Activated CD8-positive, alpha-beta memory T cell treated with anti-CD3 and anti-CD28 coated beads, Interleukin-2, amount 10 ng/mL, durations not matched to agents 7 days and 5 days (primary cell): Measurements from ENCODE around the gene CELF2. TPM values are rescaled to one million over a fixed set of nuclear protein-coding genes. Genes with fewer than 3 reads are reported as not detected.

Source experiments
- ATAC-seq: fragments of 150-1000 bp; cut with Tn5 transposase; one replicate; pipeline ENCODE4 v1.10.0; 2021; ENCODE audit warnings: moderate library complexity
- CTCF ChIA-PET: fragments of 350-600 bp; sonication (Branson Sonifier 250); formaldehyde crosslinking; loops from one replicate; lab custom pipeline; 2021; ENCODE audit warnings: antibody characterized with exemption; lab: Charles Lee
- DNase-seq: peaks from one replicate; pipeline ENCODE4 v3.0.0-alpha.2; 2020
- H3K27ac Mint-ChIP-seq: one replicate; pipeline ENCODE4 v1.8.0; 2021; ENCODE audit warnings: mild to moderate bottlenecking, mixed read lengths
- H3K27me3 Mint-ChIP-seq: one replicate; pipeline ENCODE4 v1.8.0; 2021; ENCODE audit warnings: mixed read lengths
- H3K36me3 Mint-ChIP-seq: one replicate; pipeline ENCODE4 v1.8.0; 2021; ENCODE audit warnings: mild to moderate bottlenecking, mixed read lengths
- H3K4me1 Mint-ChIP-seq: one replicate; pipeline ENCODE4 v1.8.0; 2021; ENCODE audit warnings: mixed read lengths
- H3K4me3 Mint-ChIP-seq: one replicate; pipeline ENCODE4 v1.8.0; 2021; ENCODE audit warnings: mild to moderate bottlenecking, moderate library complexity, mixed read lengths
- H3K9me3 Mint-ChIP-seq: one replicate; pipeline ENCODE4 v1.8.0; 2022; ENCODE audit warnings: low read depth, mixed read lengths
- total RNA-seq, 2 experiments: library from RNA; stranded (reverse); gene quantifications; one replicate each; pipeline ENCODE4 v1.2.3, GENCODE V29; 2021

CELF2 gene
- total RNA-seq, 2 experiments from 2014 or later, result 205 to 219 TPM

DNA sequence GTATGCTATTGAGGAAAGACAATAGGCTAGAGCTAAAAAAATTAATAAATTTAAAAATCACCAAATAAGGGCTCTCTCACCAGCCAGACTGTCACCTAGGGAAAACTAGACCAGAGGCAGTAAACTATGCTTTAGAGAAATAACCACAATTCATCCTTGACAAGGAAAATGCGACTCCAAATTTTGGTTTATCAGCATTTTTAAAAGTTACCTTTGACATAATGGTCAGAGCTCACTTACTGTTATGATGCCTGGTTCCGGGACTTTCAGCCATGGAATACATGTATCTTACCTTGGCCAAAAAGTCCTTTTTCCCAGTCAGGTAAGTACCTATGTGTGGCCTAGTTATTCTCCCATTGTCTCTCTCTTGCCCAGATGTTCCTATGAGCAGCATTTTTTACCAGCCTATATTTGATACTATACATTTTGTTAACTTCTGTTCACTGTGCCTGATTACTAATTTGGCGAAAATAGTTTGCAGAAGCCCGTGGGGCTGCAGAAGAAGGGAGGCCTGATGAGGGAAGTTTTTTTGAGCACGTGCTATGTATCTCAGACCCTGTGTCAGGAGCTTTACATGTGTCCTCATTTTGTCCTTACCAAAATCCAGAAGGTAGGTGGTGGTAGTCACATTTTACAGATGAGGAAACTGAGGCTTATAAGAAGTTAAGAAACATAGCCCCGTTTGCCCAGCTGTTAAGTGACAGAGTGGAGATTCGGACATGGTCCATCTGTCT lies 149.7 kb downstream of the CELF2 start:
- DNase-seq (no peak), ATAC-seq (no peak)
- Mint-ChIP-seq H3K9me3 (no peaks in the 10 kb centered on the region), H3K27me3 (no peaks in the 10 kb centered on the region), H3K4me1 (peaks cover 24% of the 10 kb centered on the region), H3K27ac (no peak overlapping the region), H3K4me3 (no peak overlapping the region), H3K36me3 (peaks cover 6% of the 10 kb centered on the region)
- CTCF ChIA-PET, result interaction anchor here (1.0 to 9.4 kb wide), 5 partner anchors 9 to 54 kb away, joined by 3 to 189 read pairs (median 3); no protein-coding TSS in a partner anchor

GRCh38 chr10:11168423-11169090 lies 150.9 kb downstream of the CELF2 start:
- DNase-seq (no peak), ATAC-seq (no peak)
- peaks cover 17% of the 10 kb centered on the region for H3K36me3 Mint-ChIP-seq
- H3K4me1 Mint-ChIP-seq, result peaks cover 25% of the 10 kb centered on the region
- H3K27me3 Mint-ChIP-seq, result no peaks in the 10 kb centered on the region
- no peak overlapping the region for H3K27ac Mint-ChIP-seq
- CTCF ChIA-PET, result interaction anchor here (1.1 to 9.4 kb wide), 5 partner anchors 8 to 56 kb away, joined by 3 to 189 read pairs (median 3); no protein-coding TSS in a partner anchor
- no peak overlapping the region for H3K4me3 Mint-ChIP-seq
- H3K9me3 Mint-ChIP-seq, result no peaks in the 10 kb centered on the region

DNA sequence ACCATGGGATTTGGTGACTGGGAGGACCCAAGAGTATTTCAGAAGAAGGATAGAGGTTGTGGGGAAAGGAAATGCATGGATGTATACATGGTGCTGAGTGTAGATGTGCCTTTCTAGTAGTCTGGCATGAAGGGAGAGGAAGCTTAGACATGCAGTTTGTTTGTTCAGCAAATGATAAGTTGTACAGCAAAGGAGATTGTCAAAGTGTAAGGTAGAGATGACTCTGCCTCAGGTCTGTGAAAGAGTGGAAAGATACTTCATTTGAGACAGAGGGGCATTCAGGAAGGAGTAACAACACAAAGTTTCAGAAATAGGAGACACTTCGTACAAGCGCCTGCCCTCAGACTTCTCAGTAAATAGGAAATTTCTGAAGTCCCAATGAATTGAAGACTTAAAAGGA lies 152.3 kb downstream of the CELF2 start:
- ATAC-seq (peak; percentile 2), DNase-seq (no peak)
- Mint-ChIP-seq H3K4me1 (peaks cover 31% of the 10 kb centered on the region), H3K27ac (no peak overlapping the region), H3K36me3 (peaks cover 31% of the 10 kb centered on the region), H3K27me3 (no peaks in the 10 kb centered on the region), H3K4me3 (no peak overlapping the region), H3K9me3 (no peaks in the 10 kb centered on the region)
- CTCF ChIA-PET, result interaction anchor here (0.9 to 9.4 kb wide), 3 partner anchors 10 to 22 kb away, joined by 3 to 189 read pairs (median 6); no protein-coding TSS in a partner anchor

GRCh38 chr10:11170574-11170973 lies 152.9 kb downstream of the CELF2 start:
- Mint-ChIP-seq H3K4me3 (no peak overlapping the region), H3K27me3 (no peaks in the 10 kb centered on the region), H3K36me3 (peaks cover 33% of the 10 kb centered on the region), H3K9me3 (no peaks in the 10 kb centered on the region), H3K27ac (no peak overlapping the region), H3K4me1 (peaks cover 37% of the 10 kb centered on the region)
- CTCF ChIA-PET, result interaction anchor here (0.9 to 9.4 kb wide), 3 partner anchors 9 to 57 kb away, joined by 3 to 189 read pairs (median 6); no protein-coding TSS in a partner anchor
- no peak for ATAC-seq
- no peak for DNase-seq

DNA sequence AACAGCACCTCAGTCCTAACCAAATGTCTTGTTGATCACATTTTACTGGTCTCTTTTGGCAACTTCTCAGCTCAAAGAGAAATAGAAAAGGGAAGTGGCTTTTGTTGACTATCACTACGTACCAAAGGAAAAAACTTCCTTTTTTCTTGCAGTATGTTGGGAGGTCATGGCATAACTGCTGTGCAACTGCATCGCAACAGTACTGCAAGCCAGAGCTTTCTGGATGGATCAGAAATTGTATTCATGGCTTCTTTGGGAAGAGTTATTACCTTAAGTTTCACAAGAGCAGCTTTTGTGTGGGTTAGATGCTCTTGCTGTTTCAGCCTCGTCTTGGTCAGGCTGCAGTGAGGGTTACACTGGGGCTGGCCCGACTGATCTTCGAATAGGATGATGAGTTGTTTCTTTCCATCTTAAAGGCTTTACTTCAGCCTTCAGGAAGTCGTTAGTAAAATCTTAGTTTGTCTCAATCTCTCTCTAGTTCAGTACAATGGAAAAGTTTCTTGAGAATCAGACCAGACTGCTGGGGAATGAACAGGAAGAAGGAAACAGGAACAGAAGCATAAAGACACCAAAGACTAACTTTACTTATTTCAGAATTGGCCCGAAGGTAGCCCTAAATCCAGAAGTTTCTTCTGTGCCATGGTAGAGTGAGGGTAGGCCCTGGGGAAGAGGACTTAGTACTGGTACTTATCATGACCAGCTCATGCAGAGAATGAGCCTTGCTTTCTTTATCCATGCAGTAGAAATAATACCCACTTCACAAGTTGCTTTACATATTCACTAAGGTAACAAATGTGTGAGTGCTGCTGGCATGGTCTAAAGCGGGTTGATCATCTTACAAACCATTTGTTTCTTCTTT lies 153.6 kb downstream of the CELF2 start:
- H3K9me3 Mint-ChIP-seq, result no peaks in the 10 kb centered on the region
- H3K27ac Mint-ChIP-seq, result no peak overlapping the region
- H3K4me3 Mint-ChIP-seq, result no peak overlapping the region
- peaks cover 40% of the 10 kb centered on the region for H3K36me3 Mint-ChIP-seq
- peak; percentile 77 for DNase-seq
- no peaks in the 10 kb centered on the region for H3K27me3 Mint-ChIP-seq
- ATAC-seq, result peak; percentile 41
- H3K4me1 Mint-ChIP-seq, result peaks cover 43% of the 10 kb centered on the region
- CTCF ChIA-PET, result interaction anchor here (0.9 to 9.4 kb wide), 3 partner anchors 9 to 58 kb away, joined by 3 to 189 read pairs (median 6); no protein-coding TSS in a partner anchor

DNA sequence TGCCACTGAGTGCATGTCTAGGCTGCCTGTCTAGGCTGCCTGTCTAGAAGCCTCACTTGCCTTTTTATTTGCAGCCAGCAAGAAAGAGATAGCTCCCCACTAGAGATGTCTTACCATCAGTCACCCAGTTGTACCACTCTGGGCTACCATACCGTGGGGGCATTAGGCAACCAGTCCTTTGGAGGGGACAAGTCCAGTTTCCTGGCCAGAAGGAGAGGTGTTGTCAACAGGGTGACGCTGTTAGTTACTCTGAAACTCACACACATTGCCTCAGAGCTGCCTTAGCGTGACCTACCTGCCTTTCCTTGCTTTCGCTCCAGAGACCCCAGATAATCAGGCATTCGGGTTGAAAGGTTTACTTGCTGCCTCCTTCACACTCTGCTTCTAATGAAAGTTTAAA lies 155.4 kb downstream of the CELF2 start:
- ATAC-seq (no peak), DNase-seq (peak; percentile 63)
- H3K4me3 Mint-ChIP-seq, result no peak overlapping the region
- no peaks in the 10 kb centered on the region for H3K9me3 Mint-ChIP-seq
- CTCF ChIA-PET, result interaction anchor here (1.0 to 9.5 kb wide), 3 partner anchors 7 to 26 kb away, joined by 3 to 122 read pairs (median 84); no protein-coding TSS in a partner anchor
- no peak overlapping the region for H3K27ac Mint-ChIP-seq
- peaks cover 60% of the 10 kb centered on the region for H3K4me1 Mint-ChIP-seq
- no peaks in the 10 kb centered on the region for H3K27me3 Mint-ChIP-seq
- H3K36me3 Mint-ChIP-seq, result peaks cover 56% of the 10 kb centered on the region

GRCh38 chr10:11175823-11176243 lies 158.2 kb downstream of the CELF2 start:
- H3K9me3 Mint-ChIP-seq, result no peaks in the 10 kb centered on the region
- peak; percentile 72 for DNase-seq
- CTCF ChIA-PET, result interaction anchor here (0.9 to 9.5 kb wide), 4 partner anchors 10 to 62 kb away, joined by 3 to 122 read pairs (median 44); no protein-coding TSS in a partner anchor
- no peak for ATAC-seq
- H3K4me3 Mint-ChIP-seq, result no peak overlapping the region
- peaks cover 82% of the 10 kb centered on the region for H3K4me1 Mint-ChIP-seq
- H3K27me3 Mint-ChIP-seq, result no peaks in the 10 kb centered on the region
- no peak overlapping the region for H3K27ac Mint-ChIP-seq
- H3K36me3 Mint-ChIP-seq, result peaks cover 84% of the 10 kb centered on the region

DNA sequence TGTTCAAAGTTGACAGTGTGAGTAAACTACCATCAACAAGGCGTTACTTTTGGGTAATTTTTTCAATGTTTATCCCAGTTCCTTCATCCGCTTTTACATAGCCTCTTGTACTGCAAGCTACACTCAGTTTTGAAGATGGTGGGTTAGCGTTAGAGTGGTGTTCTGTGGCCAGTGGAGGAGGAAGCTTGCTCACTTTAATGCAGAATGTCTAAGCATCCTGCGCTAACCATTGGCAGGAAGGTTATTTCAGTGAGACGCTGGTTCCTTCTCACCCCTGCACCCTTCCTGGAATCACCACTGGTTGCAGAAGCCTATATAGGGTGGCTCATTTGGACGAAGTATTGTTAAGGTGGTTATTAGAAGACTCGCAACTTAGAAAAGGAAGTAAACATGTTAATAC lies 159.1 kb downstream of the CELF2 start:
- Mint-ChIP-seq H3K27me3 (no peaks in the 10 kb centered on the region), H3K36me3 (peaks cover 93% of the 10 kb centered on the region), H3K27ac (no peak overlapping the region), H3K9me3 (no peaks in the 10 kb centered on the region), H3K4me3 (no peak overlapping the region), H3K4me1 (peaks cover 91% of the 10 kb centered on the region)
- CTCF ChIA-PET, result interaction anchor here (0.7 to 9.5 kb wide), 3 partner anchors 11 to 32 kb away, joined by 3 to 122 read pairs (median 84); no protein-coding TSS in a partner anchor
- peak; percentile 89 for DNase-seq
- ATAC-seq, result peak; percentile 43

DNA sequence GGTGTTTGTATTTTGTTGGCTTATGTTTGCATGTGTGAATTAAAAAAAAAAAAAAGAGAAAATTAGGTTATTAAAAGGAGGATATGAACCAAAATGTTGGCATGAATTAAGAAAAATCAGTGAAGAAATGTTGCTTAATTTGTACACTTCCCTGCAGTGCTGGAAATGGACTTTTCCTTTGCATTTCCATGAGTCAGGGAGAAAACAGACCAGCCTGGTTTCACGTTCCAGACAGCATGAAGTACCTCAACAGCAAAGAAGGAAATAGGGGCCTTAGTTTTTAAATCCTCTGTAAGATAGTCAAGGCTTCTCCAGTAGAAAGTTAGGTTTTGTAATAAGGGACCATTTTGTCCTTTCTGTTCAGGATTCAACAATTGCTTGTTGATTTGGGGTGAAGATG lies 159.7 kb downstream of the CELF2 start:
- Mint-ChIP-seq H3K4me3 (no peak overlapping the region), H3K4me1 (peaks cover 92% of the 10 kb centered on the region), H3K36me3 (peaks cover 98% of the 10 kb centered on the region), H3K9me3 (no peaks in the 10 kb centered on the region), H3K27ac (no peak overlapping the region), H3K27me3 (no peaks in the 10 kb centered on the region)
- DNase-seq (no peak), ATAC-seq (no peak)
- CTCF ChIA-PET, result interaction anchor here (8.9 to 9.5 kb wide), 2 partner anchors 11 to 30 kb away, joined by 84 to 122 read pairs; no protein-coding TSS in a partner anchor

- Mint-ChIP-seq H3K9me3 (no peaks in the 10 kb centered on the region), H3K4me1 (peaks cover 92% of the 10 kb centered on the region), H3K27ac (no peak overlapping the region), H3K36me3 (peaks cover 98% of the 10 kb centered on the region), H3K4me3 (no peak overlapping the region), H3K27me3 (no peaks in the 10 kb centered on the region)
- peak; percentile 16 for ATAC-seq
- DNase-seq, result peak; percentile 72
- CTCF ChIA-PET, result interaction anchor here (0.9 to 9.5 kb wide), 5 partner anchors 12 to 58 kb away, joined by 3 to 122 read pairs (median 7); no protein-coding TSS in a partner anchor
Observed at GRCh38 chr10:11177926-11178471, 160.3 kb downstream of the CELF2 start.

- CTCF ChIA-PET, result interaction anchor here (0.9 to 9.5 kb wide), 8 partner anchors 8 to 57 kb away, joined by 3 to 122 read pairs (median 5); no protein-coding TSS in a partner anchor
- Mint-ChIP-seq H3K9me3 (no peaks in the 10 kb centered on the region), H3K27me3 (no peaks in the 10 kb centered on the region), H3K36me3 (peaks cover 98% of the 10 kb centered on the region), H3K27ac (no peak overlapping the region), H3K4me3 (no peak overlapping the region), H3K4me1 (peaks cover 91% of the 10 kb centered on the region)
- DNase-seq (peak; percentile 97), ATAC-seq (peak; percentile 74)
Observed at GRCh38 chr10:11178606-11179515, 161.2 kb downstream of the CELF2 start.
